HUES48 (cell line): ENCODE results near the gene CKM.
"Not testable (repeated sequence)": the region's sequence is repeated elsewhere in the genome, so short reads cannot be mapped to it uniquely, and the experiment has no call there.

Experiments
- H3K27ac ChIP-seq: one replicate; pipeline ENCODE4 v1.7.0; 2013; ENCODE audit warnings: low read depth, low read length, inconsistent platforms
- H3K27me3 ChIP-seq: 2 replicates; pipeline ENCODE4 v1.6.1; 2013; ENCODE audit warnings: mild to moderate bottlenecking, low read length; ENCODE audit not compliant: control insufficient read depth, insufficient read depth
- H3K36me3 ChIP-seq: 2 replicates; pipeline ENCODE4 v1.6.1; 2013; ENCODE audit warnings: low read length; ENCODE audit not compliant: control insufficient read depth, insufficient read depth
- H3K4me1 ChIP-seq: 2 replicates; pipeline ENCODE4 v1.6.1; 2013; ENCODE audit warnings: mild to moderate bottlenecking, low read length; ENCODE audit not compliant: control insufficient read depth, insufficient read depth
- H3K4me3 ChIP-seq: 2 replicates; pipeline ENCODE4 v1.5.1; 2013; ENCODE audit warnings: mild to moderate bottlenecking, low read depth, low read length
- H3K9ac ChIP-seq: 2 replicates; pipeline ENCODE4 v1.6.1; 2013; ENCODE audit warnings: mild to moderate bottlenecking, low read depth, low read length, moderate library complexity
- H3K9me3 ChIP-seq: 2 replicates; pipeline ENCODE4 v1.6.1; 2013; ENCODE audit warnings: low read length; ENCODE audit not compliant: control insufficient read depth, insufficient read depth

CKM gene

GRCh38 chr19:45315304-45315703, 7.4 kb downstream of the CKM start:
- Histone ChIP-seq H3K4me3 (no peak overlapping the region), H3K4me1 (no peaks in the 10 kb centered on the region), H3K27me3 (peaks cover 36% of the 10 kb centered on the region), H3K36me3 (no peaks in the 10 kb centered on the region), H3K9ac (no peak overlapping the region), H3K27ac (no peak overlapping the region), H3K9me3 (no peaks in the 10 kb centered on the region)

DNA sequence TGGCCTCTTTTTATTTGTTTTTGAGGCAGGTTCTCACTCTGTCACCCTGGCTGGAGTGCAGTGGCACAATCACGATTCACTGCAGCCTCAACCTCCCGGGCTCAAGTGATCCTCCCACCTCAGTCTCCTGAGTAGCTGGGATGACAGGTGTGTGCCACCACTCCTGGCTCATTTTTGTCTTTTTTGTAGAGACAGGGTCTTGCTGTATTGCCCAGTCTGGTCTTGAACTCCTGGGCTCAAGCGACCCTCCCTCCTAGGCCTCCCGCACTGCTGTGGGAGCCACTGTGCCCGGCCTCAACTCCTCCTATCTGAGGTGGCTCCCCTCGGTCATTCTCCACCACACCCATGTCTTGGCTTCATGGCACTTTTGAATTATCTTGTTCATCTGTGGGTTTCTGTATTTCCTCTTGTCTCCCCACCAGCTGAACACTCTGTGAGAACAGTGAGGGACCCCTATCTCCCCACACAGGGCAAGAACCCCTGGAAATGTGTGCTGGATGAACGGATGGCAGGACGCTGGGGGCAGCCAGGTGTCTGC, 7.9 kb downstream of the CKM start:
- Histone ChIP-seq H3K36me3 (no peaks in the 10 kb centered on the region), H3K9ac (no peak overlapping the region), H3K9me3 (no peaks in the 10 kb centered on the region), H3K4me3 (no peak overlapping the region), H3K27ac (no peak overlapping the region), H3K27me3 (peaks cover 36% of the 10 kb centered on the region), H3K4me1 (no peaks in the 10 kb centered on the region)

DNA sequence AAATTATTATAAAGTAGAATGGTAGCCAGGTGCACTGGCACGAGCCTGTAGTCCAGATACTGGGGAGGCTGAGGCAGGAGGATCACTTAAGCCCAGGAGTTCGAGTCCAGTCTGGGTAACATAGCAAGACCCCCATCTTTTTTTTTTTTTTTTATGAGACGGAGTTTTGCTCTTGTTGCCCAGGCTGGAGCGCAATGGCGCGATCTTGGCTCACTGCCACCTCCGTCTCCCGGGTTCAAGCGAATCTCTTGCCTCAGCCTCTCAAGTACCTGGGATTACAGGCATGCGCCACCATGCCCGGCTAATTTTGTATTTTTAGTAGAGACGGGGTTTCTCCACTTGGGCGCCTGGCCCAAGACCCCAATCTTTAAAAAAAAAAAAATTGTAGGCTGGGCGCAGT, 10.4 kb downstream of the CKM start:
- H3K27me3 ChIP-seq, result peaks cover 20% of the 10 kb centered on the region
- H3K4me3 ChIP-seq, H3K9ac ChIP-seq, H3K9me3 ChIP-seq, H3K27ac ChIP-seq, H3K36me3 ChIP-seq, H3K4me1 ChIP-seq: not testable (repeated sequence)

DNA sequence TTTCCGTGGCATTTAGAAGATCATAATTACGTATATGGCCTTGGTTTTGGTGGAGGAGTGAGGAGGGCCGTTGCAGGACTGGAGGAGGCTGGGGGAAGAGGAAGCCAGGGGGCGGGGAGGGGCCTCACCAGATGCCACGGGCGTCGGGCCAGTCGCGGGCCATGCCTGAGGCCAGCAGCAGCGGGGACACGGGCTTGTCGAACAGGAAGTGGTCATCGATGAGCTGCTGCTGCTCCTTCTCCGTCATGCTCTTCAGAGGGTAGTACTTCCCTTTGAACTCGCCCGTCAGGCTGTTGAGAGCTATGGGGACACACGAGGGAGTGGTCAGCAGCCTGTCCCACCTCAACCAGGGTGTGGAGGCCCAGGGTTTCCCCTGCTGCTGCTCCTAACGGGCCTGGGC, 11.1 kb downstream of the CKM start:
- Histone ChIP-seq H3K36me3 (no peaks in the 10 kb centered on the region), H3K4me1 (no peaks in the 10 kb centered on the region), H3K9ac (no peak overlapping the region), H3K4me3 (no peak overlapping the region), H3K9me3 (no peaks in the 10 kb centered on the region), H3K27me3 (peaks cover 20% of the 10 kb centered on the region), H3K27ac (no peak overlapping the region)

DNA sequence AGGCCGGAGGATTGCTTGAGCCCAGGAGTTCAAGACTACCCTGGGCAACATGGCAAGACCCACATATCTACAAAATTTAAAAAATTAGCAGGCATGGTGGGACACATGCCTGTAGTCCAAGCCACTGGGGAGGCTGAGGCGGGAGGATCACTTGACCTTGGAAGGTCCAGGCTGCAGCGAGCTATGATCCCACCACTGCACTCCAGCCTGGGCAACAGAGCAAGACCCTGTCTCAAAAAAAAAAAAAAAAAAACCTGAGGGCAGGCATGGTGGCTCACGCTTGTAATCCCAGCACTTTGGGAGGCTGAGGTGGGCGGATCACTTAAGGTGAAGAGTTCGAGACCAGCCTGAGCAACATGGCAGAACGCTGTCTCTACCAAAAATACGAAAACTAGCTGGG, 13.4 kb downstream of the CKM start:
- H3K4me3 ChIP-seq, H3K4me1 ChIP-seq, H3K9me3 ChIP-seq, H3K9ac ChIP-seq, H3K36me3 ChIP-seq, H3K27ac ChIP-seq: not testable (repeated sequence)
- H3K27me3 ChIP-seq, result peaks cover 27% of the 10 kb centered on the region

- no peaks in the 10 kb centered on the region for H3K9me3 ChIP-seq
- peaks cover 18% of the 10 kb centered on the region for H3K27me3 ChIP-seq
- H3K4me1 ChIP-seq, result no peaks in the 10 kb centered on the region
These were observed 15.3 kb downstream of the CKM start for GRCh38 chr19:45307361-45307760.

GRCh38 chr19:45306518-45307027, 16.1 kb downstream of the CKM start:
- no peaks in the 10 kb centered on the region for H3K36me3 ChIP-seq
- H3K27ac ChIP-seq, result no peak overlapping the region
- peaks cover 18% of the 10 kb centered on the region for H3K27me3 ChIP-seq
- H3K9me3 ChIP-seq, result no peaks in the 10 kb centered on the region
- H3K9ac ChIP-seq, result no peak overlapping the region
- H3K4me3 ChIP-seq, result no peak overlapping the region
- no peaks in the 10 kb centered on the region for H3K4me1 ChIP-seq

More at GRCh38 chr19:45307361-45307760, 15.3 kb downstream of the CKM start:
- Histone ChIP-seq H3K4me3 (no peak overlapping the region), H3K27ac (no peak overlapping the region), H3K36me3 (no peaks in the 10 kb centered on the region), H3K9ac (no peak overlapping the region)

GRCh38 chr19:45306040-45306439, 16.6 kb downstream of the CKM start:
- no peaks in the 10 kb centered on the region for H3K4me1 ChIP-seq

DNA sequence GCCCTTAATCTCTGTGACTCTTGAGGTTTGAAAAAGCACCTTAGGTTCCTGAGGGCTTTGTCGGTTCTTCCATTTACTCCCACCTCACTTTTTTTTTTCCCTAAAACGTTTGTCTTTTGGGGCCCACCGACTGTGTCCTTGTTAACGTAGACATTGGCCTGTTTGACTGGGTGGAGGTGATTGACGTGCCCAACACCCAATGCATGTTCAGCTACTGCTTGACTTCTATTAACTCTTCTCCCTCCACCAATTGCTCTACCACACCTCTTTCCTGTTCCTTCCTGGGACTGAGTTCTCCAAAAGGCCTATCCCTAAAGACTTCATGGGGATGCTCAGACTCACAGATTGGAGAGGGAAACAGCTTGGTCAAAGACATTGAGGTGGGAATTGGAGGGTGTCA, 17.3 kb downstream of the CKM start:
- Histone ChIP-seq H3K27ac (no peak overlapping the region), H3K27me3 (peaks cover 18% of the 10 kb centered on the region), H3K9ac (no peak overlapping the region), H3K4me3 (no peak overlapping the region), H3K9me3 (no peaks in the 10 kb centered on the region), H3K4me1 (no peaks in the 10 kb centered on the region), H3K36me3 (no peaks in the 10 kb centered on the region)

More at GRCh38 chr19:45306040-45306439, 16.6 kb downstream of the CKM start:
- H3K36me3 ChIP-seq, result no peaks in the 10 kb centered on the region
- H3K4me3 ChIP-seq, result no peak overlapping the region
- H3K9me3 ChIP-seq, result no peaks in the 10 kb centered on the region
- peaks cover 18% of the 10 kb centered on the region for H3K27me3 ChIP-seq
- H3K27ac ChIP-seq, result no peak overlapping the region
- no peak overlapping the region for H3K9ac ChIP-seq

DNA sequence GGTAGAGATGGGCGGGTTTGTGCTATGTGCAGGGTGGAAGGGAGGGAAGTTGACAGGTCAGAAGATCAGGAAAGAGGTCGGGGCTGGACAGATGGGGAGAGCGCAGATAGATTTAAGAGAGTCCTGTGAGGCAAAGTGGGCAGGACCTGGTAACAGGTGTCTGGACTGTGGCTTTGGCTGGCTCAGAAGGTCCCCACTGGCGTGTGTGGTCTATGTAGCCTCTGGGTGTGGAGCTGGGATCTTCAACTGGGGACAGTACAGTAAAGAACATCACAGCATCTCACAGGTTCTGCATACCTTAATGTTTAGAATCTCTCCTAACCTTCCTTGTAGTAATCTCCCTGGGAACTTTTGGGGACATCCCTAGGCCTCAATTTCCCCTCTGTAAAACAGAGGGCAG, 17.7 kb downstream of the CKM start:
- Histone ChIP-seq H3K4me3 (no peak overlapping the region), H3K9ac (no peak overlapping the region), H3K27ac (no peak overlapping the region), H3K9me3 (no peaks in the 10 kb centered on the region), H3K4me1 (no peaks in the 10 kb centered on the region), H3K36me3 (no peaks in the 10 kb centered on the region), H3K27me3 (peaks cover 18% of the 10 kb centered on the region)

GRCh38 chr19:45304141-45304926, 18.3 kb downstream of the CKM start:
- Histone ChIP-seq H3K4me1 (no peaks in the 10 kb centered on the region), H3K36me3 (0 out of 2 replicates have a peak, but pooled peaks cover 2% of the 10 kb centered on the region), H3K9ac (no peak overlapping the region), H3K4me3 (no peak overlapping the region), H3K27ac (no peak overlapping the region), H3K27me3 (peaks cover 18% of the 10 kb centered on the region), H3K9me3 (no peaks in the 10 kb centered on the region)
